OCI-LY7 (cell line): ENCODE data around the gene CNGA2.

Experiments used
- CTCF ChIP-seq: fragments of 200-600 bp; sonication (generic); conservative IDR thresholded peaks from 2 replicates; pipeline ENCODE4 v1.5.1; 2014; ENCODE audit warnings: mild to moderate bottlenecking, antibody characterized with exemption, low read length, moderate library complexity, mixed read lengths
- EZH2phosphoT487 ChIP-seq: fragments of 200-600 bp; sonication (generic); IDR thresholded peaks from 2 replicates; pipeline ENCODE4 v1.6.1; 2018; ENCODE audit warnings: low read depth, borderline replicate concordance, mild to moderate bottlenecking, mixed run types, antibody characterized with exemption, low read length, moderate library complexity, mixed read lengths

- TF ChIP-seq CTCF (no peak), EZH2phosphoT487 (no peak)
These were observed 34.8 kb upstream of the CNGA2 start for GRCh38 chrX:151699746-151700145.
